ENCODE results near the gene PRKCH. TPM values are rescaled to one million over a fixed set of nuclear protein-coding genes. Genes with fewer than 3 reads are reported as not detected.

Gene PRKCH
- total RNA-seq, 1 donor from 2014 or later = 101 TPM

DNA sequence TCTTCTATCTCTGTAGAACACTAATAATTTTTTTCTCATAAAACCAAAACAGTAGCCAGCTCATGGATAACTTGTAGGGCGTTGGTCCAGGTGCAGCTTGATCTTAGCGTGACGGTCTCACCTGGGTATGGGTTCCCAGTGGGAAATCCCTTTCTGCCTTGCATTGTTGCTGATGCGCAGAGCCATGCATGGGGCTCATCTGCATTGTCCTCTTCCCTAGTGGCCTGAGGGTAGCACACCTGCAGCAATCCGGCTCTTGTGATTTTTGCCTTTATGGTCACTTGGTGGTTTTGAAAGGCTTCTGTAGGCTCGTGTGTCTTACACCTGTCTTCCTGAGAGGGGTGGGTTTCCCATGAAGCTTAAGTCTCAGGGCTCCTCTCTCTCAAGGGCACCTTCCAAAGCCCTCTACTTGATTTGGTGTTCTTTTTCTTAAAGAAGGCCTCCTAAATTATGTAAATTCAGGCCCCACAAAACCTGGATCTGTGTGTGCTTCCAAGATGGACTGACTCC, 130.6 kb downstream of the PRKCH start:
- peak overlapping the region; percentile 54 for H3K4me3 Mint-ChIP-seq (ENCODE audit: low read depth)
- peaks cover 89% of the 10 kb centered on the region for H3K4me1 Mint-ChIP-seq (ENCODE audit: low read depth)
- H3K36me3 Mint-ChIP-seq (ENCODE audit: low read depth) = peaks cover 84% of the 10 kb centered on the region
- H3K9me3 Mint-ChIP-seq = no peaks in the 10 kb centered on the region
- no peaks in the 10 kb centered on the region for H3K27me3 Mint-ChIP-seq (ENCODE audit: low read depth)
- H3K27ac Mint-ChIP-seq = peak overlapping the region; percentile 99
- DNase-seq (ENCODE audit: low spot score) = no peak
- intact Hi-C loops (cut with micrococcal nuclease) = loop anchor here (1.0 to 5.0 kb wide), 11 partner anchors 8 to 209 kb away; partner anchors contain the start of gene TMEM30B

DNA sequence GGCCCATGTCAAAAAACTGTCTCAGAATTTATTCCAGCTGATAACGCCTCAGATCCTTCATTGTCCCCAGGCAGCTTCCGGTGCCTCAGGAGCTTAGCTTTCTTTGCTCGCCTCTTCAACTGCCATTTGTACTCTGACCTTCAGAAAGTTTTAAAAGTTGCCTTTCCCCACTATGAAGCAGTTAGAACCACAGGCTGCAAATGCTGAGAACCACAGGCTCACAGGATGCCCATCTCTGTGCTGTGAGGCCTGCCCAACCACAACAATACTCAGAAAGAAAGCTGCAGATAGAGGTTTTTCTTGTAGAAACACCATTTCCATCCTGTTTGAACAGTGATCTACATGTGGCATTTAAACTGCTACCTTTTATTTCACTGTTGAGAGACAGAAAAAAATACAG, 131.1 kb downstream of the PRKCH start:
- peak overlapping the region; percentile 99 for H3K27ac Mint-ChIP-seq
- H3K4me3 Mint-ChIP-seq (ENCODE audit: low read depth) = peak overlapping the region; percentile 54
- peaks cover 84% of the 10 kb centered on the region for H3K36me3 Mint-ChIP-seq (ENCODE audit: low read depth)
- peaks cover 88% of the 10 kb centered on the region for H3K4me1 Mint-ChIP-seq (ENCODE audit: low read depth)
- H3K9me3 Mint-ChIP-seq = no peaks in the 10 kb centered on the region
- no peaks in the 10 kb centered on the region for H3K27me3 Mint-ChIP-seq (ENCODE audit: low read depth)
- peak; percentile 71 for DNase-seq (ENCODE audit: low spot score)
- intact Hi-C loops (cut with micrococcal nuclease) = loop anchor here (1.0 to 5.0 kb wide), 11 partner anchors 8 to 208 kb away; partner anchors contain the start of gene TMEM30B

DNA sequence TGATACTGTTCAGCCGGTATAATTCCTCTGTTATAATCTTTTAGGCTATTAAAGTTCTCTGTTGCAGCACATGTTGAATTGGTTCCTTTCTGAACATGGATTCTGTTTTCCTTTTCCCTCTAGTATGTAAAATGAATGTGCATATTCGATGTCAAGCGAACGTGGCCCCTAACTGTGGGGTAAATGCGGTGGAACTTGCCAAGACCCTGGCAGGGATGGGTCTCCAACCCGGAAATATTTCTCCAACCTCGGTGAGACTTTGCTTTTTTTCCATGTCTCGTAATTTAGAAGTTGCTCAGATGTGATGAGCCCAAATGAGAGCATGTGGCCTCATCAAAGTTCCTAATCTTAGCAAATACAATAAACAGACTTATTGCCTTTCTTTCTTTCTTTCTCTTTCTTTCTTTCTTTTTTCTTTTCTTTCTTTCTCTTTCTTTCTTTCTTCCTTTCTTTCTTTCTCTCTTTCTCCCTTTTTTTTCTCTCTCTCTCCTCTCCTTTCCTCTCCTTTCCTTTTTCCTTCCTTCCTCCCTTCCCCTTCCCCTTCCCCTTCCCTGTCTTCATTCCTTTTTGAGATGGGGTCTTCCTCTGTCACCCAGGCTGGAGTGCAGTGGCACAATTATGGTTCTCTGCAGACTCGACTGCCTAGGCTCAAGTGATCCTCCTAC, 131.9 kb downstream of the PRKCH start:
- no peaks in the 10 kb centered on the region for H3K27me3 Mint-ChIP-seq (ENCODE audit: low read depth)
- DNase-seq (ENCODE audit: low spot score) = no peak
- intact Hi-C loops (cut with micrococcal nuclease) = loop anchor here (2.0 to 5.0 kb wide), 5 partner anchors 14 to 208 kb away; partner anchors contain the start of gene TMEM30B
- H3K36me3 Mint-ChIP-seq (ENCODE audit: low read depth) = peaks cover 86% of the 10 kb centered on the region
- peaks cover 84% of the 10 kb centered on the region for H3K4me1 Mint-ChIP-seq (ENCODE audit: low read depth)
- H3K9me3 Mint-ChIP-seq = no peaks in the 10 kb centered on the region
- H3K4me3 Mint-ChIP-seq (ENCODE audit: low read depth) = peak overlapping the region; percentile 77
- H3K27ac Mint-ChIP-seq = peak overlapping the region; percentile 99

DNA sequence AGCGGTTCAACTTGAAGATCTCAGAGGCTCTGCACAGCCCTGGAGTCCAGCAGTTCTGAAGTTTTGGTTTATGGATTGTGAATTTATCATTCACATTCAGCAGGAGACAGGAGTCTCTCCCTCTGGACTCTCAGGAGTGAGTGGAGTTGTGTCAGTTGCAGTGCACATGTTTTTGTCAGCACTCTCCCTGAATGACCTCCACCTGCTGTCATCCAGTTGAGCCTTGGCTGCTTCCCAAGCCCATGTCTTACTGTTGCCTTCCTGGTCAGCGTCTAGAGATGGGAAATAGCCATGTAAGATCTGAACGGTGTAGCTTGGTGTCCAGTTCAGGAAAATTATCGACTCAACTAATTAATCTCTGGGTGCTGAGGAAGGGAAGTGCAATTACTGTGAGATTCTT, 133.2 kb downstream of the PRKCH start:
- H3K36me3 Mint-ChIP-seq (ENCODE audit: low read depth) = peaks cover 86% of the 10 kb centered on the region
- H3K27me3 Mint-ChIP-seq (ENCODE audit: low read depth) = no peaks in the 10 kb centered on the region
- peak overlapping the region; percentile 46 for H3K4me3 Mint-ChIP-seq (ENCODE audit: low read depth)
- H3K27ac Mint-ChIP-seq = peak overlapping the region; percentile 99
- intact Hi-C loops (cut with micrococcal nuclease) = loop anchor here (5.0 kb wide), 2 partner anchors 47 to 172 kb away; partner anchors contain the start of gene TMEM30B
- no peak for DNase-seq (ENCODE audit: low spot score)
- H3K4me1 Mint-ChIP-seq (ENCODE audit: low read depth) = peaks cover 81% of the 10 kb centered on the region
- H3K9me3 Mint-ChIP-seq = no peaks in the 10 kb centered on the region

DNA sequence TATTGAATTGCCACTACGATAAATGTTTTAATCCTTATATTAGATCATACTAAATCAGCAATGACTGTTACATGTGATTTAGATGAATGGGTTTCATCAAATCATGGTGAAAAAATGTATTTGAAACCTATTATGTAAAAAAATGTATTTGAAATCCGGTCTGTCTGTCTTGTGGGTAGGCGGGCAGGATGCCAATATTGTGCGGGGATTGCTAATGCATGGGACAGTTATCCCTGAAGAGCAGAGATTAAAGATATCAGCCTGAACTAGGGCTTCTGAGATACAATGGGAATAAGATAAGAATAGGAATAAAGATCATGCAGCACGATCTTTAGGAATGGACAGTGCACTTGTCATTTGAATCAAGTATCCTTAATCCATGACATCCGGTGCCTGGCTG, 134.0 kb downstream of the PRKCH start:
- intact Hi-C loops (cut with micrococcal nuclease) = no loop called here
- Mint-ChIP-seq H3K4me3 (ENCODE audit: low read depth) (no peak overlapping the region), H3K36me3 (ENCODE audit: low read depth) (peaks cover 82% of the 10 kb centered on the region)

DNA sequence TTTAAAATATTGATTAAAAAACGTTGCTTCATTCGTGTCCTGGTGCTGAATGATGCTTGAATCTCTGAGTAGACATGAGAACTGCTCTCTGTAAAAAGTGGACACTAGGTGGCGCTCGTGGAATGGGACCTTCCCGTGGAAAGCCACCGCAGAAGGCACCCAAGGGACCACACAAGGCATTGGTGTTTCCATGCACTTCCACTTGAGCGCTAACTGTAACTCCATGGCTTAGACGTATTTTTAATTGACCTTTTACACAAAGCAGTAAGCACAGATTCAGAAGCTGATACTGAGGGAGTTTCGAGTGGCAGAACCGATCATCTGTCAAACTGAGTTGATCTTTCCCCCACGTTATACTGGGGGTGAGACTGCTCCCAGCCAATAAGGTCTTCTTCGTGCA, 135.3 kb downstream of the PRKCH start:
- H3K36me3 Mint-ChIP-seq (ENCODE audit: low read depth) = peaks cover 81% of the 10 kb centered on the region
- peak; percentile 67 for DNase-seq (ENCODE audit: low spot score)
- H3K27me3 Mint-ChIP-seq (ENCODE audit: low read depth) = no peaks in the 10 kb centered on the region
- no peak overlapping the region for H3K27ac Mint-ChIP-seq
- H3K9me3 Mint-ChIP-seq = peaks cover 4% of the 10 kb centered on the region
- peaks cover 69% of the 10 kb centered on the region for H3K4me1 Mint-ChIP-seq (ENCODE audit: low read depth)
- intact Hi-C loops (cut with micrococcal nuclease) = no loop called here
- H3K4me3 Mint-ChIP-seq (ENCODE audit: low read depth) = no peak overlapping the region

More for the DNA sequence above, 134.0 kb downstream of the PRKCH start:
- peaks cover 74% of the 10 kb centered on the region for H3K4me1 Mint-ChIP-seq (ENCODE audit: low read depth)
- DNase-seq (ENCODE audit: low spot score) = no peak
- peak overlapping the region; percentile 67 for H3K27ac Mint-ChIP-seq
- no peaks in the 10 kb centered on the region for H3K27me3 Mint-ChIP-seq (ENCODE audit: low read depth)
- H3K9me3 Mint-ChIP-seq = peaks cover 4% of the 10 kb centered on the region

DNA sequence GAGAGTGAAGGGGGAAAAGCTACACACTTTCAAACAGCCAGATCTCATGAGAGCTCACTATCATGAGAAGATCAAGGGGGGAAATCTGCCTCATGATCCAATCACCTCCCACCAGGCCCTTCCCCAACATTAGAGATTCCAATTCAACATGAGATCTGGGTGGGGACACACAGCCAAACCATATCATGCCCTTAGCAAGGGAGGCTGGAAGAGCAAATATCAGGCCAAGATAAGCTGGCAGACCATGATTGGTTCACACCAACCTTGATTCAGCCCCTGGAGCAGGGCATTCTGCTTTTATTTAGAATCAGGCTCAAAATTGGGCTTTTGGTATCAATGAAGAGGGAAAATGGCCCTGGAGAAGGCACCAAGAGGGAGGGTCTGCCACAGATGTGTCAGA, 137.4 kb downstream of the PRKCH start:
- intact Hi-C loops (cut with micrococcal nuclease) = no loop called here
- Mint-ChIP-seq H3K36me3 (ENCODE audit: low read depth) (peaks cover 85% of the 10 kb centered on the region), H3K4me3 (ENCODE audit: low read depth) (no peak overlapping the region), H3K27me3 (ENCODE audit: low read depth) (no peaks in the 10 kb centered on the region), H3K27ac (peak overlapping the region; percentile 61), H3K4me1 (ENCODE audit: low read depth) (peaks cover 59% of the 10 kb centered on the region), H3K9me3 (peaks cover 6% of the 10 kb centered on the region)
- DNase-seq (ENCODE audit: low spot score) = no peak

DNA sequence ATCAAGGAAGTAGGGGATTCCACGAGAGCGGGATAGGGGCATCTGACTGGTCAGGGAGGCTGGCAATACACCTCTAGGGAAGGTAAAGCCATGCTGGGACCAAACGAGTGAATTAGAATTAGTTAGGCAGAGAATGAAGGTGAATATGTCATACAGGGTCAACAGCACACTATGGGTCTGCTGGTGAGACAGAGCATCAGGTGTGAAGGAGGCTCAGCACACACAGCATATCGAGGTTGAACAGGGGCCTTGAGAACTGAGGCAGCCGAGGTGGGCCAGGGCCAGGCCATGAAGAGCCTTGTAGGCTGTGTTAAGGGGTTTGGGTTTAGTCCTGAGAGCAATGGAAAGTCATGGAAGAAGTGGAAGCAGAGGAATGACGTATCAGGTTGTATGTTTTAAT, 137.8 kb downstream of the PRKCH start:
- H3K4me1 Mint-ChIP-seq (ENCODE audit: low read depth) = peaks cover 56% of the 10 kb centered on the region
- peak overlapping the region; percentile 61 for H3K27ac Mint-ChIP-seq
- peaks cover 10% of the 10 kb centered on the region for H3K9me3 Mint-ChIP-seq
- H3K36me3 Mint-ChIP-seq (ENCODE audit: low read depth) = peaks cover 86% of the 10 kb centered on the region
- DNase-seq (ENCODE audit: low spot score) = no peak
- no peak overlapping the region for H3K4me3 Mint-ChIP-seq (ENCODE audit: low read depth)
- intact Hi-C loops (cut with micrococcal nuclease) = no loop called here
- no peaks in the 10 kb centered on the region for H3K27me3 Mint-ChIP-seq (ENCODE audit: low read depth)

DNA sequence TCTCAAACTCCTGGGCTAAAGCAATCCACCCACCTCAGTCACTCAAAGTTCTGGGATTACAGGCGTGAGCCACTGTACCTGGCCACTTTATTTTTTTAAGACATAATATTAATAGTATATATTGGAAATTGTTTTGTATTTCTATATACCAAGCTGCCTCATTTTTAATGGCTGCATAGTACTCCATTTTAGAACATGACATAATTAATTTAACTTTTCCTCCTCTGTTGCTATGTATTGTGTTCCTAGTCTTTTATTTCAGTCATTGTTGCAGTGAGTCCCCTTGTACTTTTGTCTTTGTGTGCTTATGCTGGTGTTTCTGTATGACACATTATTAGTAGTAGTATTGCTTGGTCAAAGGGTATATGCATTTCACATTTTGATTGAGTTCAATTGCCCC, 138.7 kb downstream of the PRKCH start:
- DNase-seq (ENCODE audit: low spot score) = no peak
- no peaks in the 10 kb centered on the region for H3K27me3 Mint-ChIP-seq (ENCODE audit: low read depth)
- H3K27ac Mint-ChIP-seq = peak overlapping the region; percentile 18
- H3K4me3 Mint-ChIP-seq (ENCODE audit: low read depth) = no peak overlapping the region
- intact Hi-C loops (cut with micrococcal nuclease) = loop anchor here (2.0 kb wide), 1 partner anchor 667 kb away; no protein-coding TSS in a partner anchor
- H3K36me3 Mint-ChIP-seq (ENCODE audit: low read depth) = peaks cover 88% of the 10 kb centered on the region
- H3K4me1 Mint-ChIP-seq (ENCODE audit: low read depth) = peaks cover 51% of the 10 kb centered on the region
- peaks cover 16% of the 10 kb centered on the region for H3K9me3 Mint-ChIP-seq

DNA sequence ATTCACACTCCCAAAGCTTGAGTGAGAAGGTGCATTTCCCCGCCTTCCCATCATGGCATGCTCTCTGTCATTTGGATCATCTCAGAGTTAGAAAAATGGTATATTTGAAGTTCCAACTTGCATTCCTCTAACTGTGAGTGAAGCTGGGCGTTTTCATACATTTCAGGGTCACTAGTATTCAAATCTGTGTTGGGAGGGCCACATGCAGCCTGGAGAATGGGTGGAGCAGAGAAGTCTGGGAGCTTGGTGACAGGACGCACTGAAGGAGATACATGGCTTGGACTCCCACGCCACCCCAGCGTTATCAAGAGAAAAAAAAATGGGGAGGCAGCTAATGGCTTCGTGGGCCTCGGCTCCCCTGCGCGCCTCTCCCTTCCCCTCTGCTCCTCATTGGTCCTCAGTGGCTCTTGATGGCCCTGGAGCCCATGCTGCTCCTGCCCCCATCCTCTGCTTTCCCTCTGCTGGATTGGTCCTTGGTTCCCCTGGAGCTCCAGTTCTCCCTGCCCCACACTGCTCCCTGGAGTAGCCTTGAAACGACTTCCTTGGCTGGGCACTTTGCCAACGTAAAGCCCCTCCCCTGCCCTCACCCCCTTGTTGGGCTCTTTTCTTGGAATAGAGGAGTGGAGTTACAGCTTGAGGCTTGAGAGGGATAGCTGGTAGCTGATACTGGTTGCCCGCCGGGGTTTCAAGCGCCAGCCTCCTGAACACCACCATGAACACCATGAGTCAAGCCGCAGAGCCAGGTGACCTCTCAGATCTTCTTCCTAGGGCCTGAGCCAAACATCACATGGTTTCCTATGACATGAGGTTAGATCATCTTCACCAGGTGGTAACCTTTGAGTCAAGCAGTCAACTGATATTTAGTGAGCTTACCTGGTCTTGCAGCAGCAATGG, 139.6 kb downstream of the PRKCH start:
- peaks cover 88% of the 10 kb centered on the region for H3K36me3 Mint-ChIP-seq (ENCODE audit: low read depth)
- peaks cover 50% of the 10 kb centered on the region for H3K4me1 Mint-ChIP-seq (ENCODE audit: low read depth)
- DNase-seq (ENCODE audit: low spot score) = no peak
- peak overlapping the region; percentile 76 for H3K27ac Mint-ChIP-seq
- peaks cover 16% of the 10 kb centered on the region for H3K9me3 Mint-ChIP-seq
- intact Hi-C loops (cut with micrococcal nuclease) = loop anchor here (1.0 to 2.0 kb wide), 2 partner anchors 376 to 666 kb away; no protein-coding TSS in a partner anchor
- H3K4me3 Mint-ChIP-seq (ENCODE audit: low read depth) = no peak overlapping the region
- H3K27me3 Mint-ChIP-seq (ENCODE audit: low read depth) = no peaks in the 10 kb centered on the region

DNA sequence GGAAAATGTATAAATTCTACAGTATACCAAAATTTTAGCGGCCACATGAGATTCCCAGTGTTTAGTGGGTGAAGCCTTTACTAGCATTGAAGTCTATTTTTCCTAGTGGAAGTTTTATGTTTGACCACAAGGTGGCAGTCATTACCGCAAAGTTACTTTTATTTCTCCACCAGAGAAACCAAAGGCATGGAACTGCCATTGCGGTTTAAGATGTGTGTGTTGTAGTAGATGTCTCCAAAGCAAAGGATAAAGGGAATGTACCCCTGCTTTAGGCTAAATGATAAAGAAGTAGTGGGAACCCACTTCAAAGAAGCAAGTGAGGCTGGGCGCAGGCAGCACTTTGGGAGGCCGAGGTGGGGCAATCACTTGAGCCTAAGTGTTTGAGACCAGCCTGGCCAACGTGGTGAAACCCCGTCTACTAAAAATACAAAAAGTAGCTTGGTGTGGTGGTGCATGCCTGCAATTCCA, 140.5 kb downstream of the PRKCH start:
- H3K27me3 Mint-ChIP-seq (ENCODE audit: low read depth) = no peaks in the 10 kb centered on the region
- intact Hi-C loops (cut with micrococcal nuclease) = loop anchor here (1.0 to 2.0 kb wide), 2 partner anchors 375 to 665 kb away; no protein-coding TSS in a partner anchor
- peaks cover 16% of the 10 kb centered on the region for H3K9me3 Mint-ChIP-seq
- no peak for DNase-seq (ENCODE audit: low spot score)
- peaks cover 86% of the 10 kb centered on the region for H3K36me3 Mint-ChIP-seq (ENCODE audit: low read depth)
- no peak overlapping the region for H3K4me3 Mint-ChIP-seq (ENCODE audit: low read depth)
- peak overlapping the region; percentile 29 for H3K27ac Mint-ChIP-seq
- H3K4me1 Mint-ChIP-seq (ENCODE audit: low read depth) = peaks cover 44% of the 10 kb centered on the region

DNA sequence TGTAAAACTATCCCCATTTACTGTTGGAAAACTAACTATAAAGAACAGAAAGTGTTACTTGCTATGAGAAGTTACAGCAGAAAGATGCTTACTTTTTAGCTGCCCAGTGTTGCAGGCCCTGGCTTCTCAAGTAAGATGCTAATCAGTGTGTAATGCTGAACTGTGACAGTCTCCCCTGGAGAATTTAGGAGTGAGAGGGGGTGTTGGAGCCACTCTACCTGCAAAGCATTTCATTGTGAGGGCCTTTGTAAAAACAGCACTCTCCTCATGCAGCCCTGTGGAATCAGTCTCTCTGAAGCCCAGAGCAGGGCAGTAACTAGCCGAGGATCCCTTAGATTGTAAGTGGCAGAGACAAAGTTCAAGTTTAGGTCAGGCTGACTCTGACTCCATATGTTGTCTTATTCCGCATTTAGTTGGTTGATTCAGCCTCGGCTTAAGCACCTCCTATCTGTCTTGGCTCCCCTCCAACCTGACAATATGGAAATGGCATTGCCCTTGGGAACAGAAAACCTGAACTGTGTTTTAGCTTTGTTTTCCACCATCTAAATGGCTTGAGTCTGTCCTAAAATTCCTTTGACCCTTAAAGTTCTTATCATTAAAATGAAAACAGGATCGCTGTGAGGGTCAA, 141.3 kb downstream of the PRKCH start:
- no peak for DNase-seq (ENCODE audit: low spot score)
- Mint-ChIP-seq H3K27me3 (ENCODE audit: low read depth) (no peaks in the 10 kb centered on the region), H3K27ac (peak overlapping the region; percentile 46), H3K4me1 (ENCODE audit: low read depth) (peaks cover 41% of the 10 kb centered on the region), H3K36me3 (ENCODE audit: low read depth) (peaks cover 83% of the 10 kb centered on the region), H3K4me3 (ENCODE audit: low read depth) (no peak overlapping the region), H3K9me3 (peaks cover 16% of the 10 kb centered on the region)
- intact Hi-C loops (cut with micrococcal nuclease) = no loop called here
